Brain pericyte (primary cell): ENCODE measurements around the gene ZNF594.
"Not testable (repeated sequence)": the region's sequence is repeated elsewhere in the genome, so short reads cannot be mapped to it uniquely, and the experiment has no call there.

Source experiments
- DNase-seq: peaks from one replicate; pipeline ENCODE4 v3.0.0-alpha.2; 2012; ENCODE audit warnings: low read depth, low spot score

The ZNF594 gene

DNA sequence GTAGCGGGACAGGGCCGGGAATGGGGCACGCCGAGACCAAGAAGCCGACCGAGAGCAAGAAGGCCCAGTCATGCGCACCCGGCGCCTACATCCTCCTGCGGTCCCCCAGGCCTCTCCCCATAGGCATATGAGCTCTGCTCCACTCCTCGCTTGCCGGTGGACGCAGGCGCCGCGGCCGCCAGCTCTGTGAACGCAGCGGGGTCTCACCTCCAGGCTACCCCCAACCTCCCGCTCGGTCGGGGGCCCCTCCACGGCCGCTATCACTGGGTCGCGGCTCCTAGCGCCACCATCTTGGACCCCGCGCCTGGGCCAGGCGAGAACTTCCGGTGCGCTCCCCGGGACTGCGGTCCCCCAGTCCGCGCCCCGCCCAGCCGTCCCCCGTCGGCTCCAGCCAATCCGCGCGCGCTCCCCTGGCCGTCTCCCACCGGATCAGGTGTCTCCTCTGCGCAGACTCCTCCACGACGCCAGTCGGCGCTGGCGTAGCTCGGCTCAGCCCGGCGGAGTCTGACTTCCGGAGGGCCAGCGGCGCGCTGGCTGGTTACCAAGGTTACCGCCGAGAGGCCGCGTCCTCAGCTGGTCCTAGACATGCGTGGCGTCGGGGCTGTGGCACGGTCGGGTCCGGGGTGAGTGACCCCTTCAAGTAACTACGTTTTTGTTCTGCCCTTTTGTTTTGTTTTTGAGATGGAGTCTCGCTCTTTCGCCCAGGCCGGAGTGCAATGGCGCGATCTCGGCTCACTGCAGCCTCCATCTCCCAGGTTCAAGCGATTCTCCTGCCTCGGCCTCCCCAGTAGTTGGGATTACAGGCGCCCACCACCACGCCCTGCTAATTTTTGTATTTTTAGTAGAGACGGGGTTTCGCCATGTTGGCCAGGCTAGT lies at the start of gene ZNF594:
ZNF594 (minus strand) TSS at position 328 of the 877 bp plus-strand sequence. CDS start 7,612 bp downstream, outside the sequence.
- DNase-seq: peak; percentile 86

DNA sequence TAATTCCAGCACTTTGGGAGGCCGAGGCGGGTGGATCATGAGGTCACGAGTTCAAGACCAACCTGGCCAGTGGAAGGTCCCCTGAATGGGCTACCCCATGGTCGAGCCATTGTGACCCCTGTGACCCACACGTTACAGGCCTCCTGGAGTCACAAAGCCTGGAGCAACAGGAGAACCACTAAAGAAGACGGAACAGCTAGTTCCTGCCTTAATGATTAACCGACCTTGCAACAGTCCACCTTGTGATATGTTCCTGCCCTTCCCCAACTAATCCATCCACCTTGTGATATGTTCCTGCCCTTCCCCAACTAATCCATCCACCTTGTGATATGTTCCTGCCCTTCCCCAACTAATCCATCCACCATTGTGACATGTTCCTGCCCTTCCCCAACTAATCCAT lies 48.1 kb upstream of the ZNF594 start:
- DNase-seq: not testable (repeated sequence)

DNA sequence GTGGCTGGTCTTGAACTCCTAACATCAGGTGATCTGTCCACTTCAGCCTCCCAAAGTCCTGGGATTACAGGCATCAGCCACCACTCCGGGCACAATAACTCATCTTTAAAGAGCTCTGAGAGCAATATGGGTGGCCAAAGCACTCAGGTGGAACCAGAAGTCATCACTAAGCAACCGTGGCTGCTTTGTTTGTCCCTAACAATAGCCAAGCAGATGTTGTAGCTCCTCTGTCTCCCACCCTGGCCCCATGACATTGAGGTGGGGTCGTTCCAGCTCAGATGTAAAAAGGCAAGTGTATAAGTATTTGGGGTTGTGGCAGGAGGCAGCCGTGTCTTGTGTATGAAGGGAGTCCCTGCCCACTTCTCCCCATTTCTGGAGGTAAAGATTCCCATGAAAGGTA lies 46.7 kb upstream of the ZNF594 start:
- DNase-seq: no peak

DNA sequence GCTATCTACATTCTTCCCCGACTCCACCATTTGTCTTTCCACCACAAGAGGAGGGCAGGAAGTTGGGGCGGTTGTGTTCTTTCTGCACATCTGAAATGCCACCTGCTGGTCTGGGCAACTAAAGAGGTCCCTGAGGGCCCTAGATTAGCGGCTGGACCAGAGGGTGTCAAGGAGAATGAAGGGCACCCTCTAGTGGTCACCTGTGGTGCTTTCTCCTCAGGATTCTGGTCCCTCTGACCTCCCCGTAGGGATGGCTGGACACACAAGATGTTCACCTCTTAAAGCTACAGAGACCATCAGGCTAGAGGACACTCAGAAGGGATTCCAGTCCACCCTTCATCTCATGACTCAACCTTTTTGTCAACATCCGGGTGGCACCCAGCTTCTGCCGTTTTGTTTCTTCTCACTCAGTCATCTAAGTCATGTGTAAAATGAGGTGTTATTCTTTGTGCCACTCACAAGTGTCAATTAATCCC lies 45.9 kb upstream of the ZNF594 start:
- DNase-seq: no peak

DNA sequence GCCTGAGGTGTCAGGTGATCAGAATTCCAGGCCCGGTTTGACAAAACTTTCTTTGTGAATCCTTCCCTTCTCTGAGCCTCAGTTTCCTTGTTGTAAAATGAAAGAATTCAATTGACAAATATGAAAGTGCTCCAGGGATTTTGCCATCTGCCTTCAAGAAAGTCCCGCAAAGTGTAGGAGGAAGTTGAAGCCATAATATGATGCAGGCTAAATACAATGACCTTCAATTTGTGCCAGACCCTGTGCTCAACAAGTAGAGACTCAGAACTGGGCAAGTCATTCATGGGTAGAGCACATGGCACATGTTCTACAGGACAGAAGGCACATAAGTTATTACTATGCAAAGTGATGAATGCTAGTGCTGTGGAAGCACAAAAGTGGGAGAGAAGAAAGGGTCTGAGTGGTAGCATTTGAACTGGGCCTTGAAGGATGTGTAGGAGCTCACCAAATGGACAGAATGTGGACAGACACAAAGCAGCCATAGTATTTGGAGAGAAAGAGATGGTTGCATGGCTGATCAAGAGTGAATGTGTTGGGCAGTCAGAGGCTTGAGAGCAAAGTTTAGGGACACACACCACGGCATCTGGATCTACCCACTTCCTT lies 45.4 kb upstream of the ZNF594 start:
- DNase-seq: no peak

DNA sequence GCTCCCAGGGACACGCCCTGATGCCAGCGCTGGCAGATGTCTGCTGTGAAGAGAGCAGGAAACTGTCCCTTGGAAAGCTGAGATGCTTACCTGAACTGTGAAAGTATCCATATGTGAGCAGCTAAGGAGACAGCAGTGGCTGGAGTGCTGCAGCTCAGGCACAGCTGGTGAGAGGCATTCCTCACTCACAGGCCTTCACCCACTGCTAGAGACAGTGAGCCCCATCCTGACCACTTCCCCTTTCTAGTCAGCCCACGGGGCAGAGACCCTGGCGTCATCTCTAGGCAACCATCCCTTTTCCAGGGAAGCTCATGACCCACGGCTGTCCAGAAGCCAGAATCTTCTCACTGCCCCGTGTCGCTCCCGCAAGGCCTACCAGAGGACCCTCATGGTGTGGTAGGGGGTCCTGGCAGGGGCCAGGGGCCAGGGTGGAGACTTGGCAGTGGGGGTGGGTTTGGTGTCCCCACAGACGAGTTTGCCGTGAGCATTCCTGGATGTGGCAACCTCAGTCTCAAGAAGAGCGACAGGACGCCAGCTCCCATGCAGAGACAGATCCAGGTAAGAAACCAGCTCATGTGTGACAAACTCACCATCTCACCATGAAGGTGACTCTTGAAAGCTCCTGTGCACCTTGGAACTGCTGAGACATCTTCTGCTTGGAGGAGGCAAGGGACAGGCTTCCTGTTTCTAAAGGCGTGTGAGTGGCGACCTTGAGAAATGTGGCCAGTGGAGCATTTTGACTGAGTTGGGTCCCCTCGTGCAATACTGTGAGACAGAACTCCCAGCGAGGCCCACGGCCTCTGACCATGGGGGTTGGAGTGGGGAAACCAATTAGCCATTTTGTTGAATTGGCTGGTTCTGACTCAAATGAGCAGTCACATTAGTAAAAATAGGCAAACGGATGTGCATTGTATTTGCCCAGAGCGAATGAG lies 43.2 kb upstream of the ZNF594 start, which contains the start of gene SCIMP:
SCIMP (minus strand) TSS at position 216 of the 932 bp plus-strand sequence; CDS start at position 111, 105 bp downstream.
- DNase-seq: no peak

DNA sequence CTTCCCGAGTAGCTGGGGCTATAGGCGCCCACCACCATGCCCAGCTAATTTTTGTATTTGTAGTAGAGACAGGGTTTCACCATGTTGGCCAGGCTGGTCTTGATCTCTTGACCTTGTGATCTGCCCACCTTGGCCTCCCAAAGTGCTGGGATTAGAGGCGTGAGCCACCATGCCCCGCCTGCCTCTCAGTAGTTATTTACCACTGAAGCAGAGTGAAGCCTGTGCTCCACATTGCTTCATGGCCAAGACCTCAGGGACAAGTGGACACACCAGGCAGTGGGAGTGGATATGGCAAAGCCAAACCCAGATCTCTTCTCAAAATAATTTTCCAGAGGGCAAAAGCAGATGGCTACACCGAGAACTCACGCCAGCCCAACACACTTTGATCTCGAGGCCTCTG lies 41.8 kb upstream of the ZNF594 start:
- DNase-seq: not testable (repeated sequence)

DNA sequence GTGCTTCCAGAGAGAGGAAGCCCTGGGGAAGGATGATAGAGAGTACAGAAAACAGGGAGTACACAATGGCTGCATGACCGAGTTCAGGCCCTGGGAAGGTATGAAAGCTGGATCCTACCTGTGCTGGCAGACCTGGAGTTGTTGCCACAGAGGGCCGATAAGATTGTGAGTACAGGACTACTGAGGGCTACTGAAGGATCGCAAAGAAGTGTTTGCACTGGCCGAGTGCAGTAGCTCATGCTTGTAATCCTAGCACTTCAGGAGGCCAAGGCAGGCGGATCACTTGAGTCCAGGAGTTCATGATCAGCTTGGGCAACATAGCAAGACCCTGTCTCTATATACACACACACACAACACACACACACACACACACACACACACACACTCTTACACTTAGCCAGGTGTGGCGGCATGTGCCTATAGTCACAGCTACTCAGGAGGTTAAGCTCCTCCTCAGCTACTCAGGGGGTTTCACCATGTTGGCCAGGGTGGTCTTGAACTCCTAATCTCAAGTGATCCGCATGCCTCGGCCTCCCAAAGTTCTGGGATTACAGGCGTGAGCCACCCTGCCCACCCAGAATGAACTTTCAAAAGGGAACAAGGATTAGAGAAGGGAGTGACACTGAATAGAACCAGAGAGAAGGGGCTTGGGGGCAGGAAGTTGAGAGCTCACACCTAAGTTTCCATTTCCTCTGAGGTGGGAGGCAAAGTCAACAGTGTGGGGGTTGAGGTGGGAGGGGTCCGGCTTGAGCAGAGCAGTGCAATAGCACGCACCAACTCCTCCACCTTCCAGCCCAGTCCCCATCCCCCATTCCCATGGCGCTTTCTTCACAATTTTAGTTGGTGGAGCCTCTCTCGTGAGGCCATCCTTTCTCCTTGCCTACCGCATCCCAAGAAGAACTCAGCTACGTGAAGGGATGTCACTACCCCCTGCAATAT lies 35.5 kb upstream of the ZNF594 start:
- no peak for DNase-seq

DNA sequence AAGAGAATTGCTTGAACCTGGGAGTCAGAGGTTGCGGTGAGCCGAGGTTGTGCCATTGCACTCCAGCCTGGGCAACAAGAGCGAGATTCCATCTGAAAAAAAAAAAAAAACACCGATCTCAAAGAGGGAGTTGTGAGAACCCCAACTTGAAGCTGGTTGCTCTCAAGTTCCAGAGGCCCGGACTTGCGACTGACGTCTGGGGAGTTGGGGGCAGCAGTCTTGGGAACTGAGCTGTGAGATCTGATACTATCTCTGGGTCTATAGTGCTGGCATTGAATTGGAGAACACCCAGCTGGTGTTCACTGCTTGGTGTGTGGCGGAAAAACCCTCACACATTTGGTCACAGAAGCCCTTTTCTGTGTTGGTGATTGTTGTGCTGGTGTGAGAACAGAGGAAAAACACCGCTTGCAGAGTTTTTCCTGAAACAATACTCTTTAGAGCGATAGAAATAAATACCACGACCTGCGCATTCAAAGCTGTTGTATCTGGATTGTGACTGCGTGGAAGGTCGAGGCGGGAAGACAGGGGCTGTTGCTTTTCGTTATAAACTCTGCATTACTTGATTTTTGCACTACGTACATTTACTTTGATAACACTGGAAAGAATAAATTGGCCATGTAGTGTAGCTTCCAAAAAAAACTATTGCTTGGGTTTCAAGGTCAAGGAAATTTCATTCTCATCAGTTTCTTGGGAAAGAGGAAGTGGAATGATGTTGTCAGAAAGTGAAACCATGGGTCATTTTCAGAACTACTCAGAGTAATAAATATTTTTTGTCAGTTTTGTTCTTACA lies 34.2 kb upstream of the ZNF594 start:
- DNase-seq: no peak

DNA sequence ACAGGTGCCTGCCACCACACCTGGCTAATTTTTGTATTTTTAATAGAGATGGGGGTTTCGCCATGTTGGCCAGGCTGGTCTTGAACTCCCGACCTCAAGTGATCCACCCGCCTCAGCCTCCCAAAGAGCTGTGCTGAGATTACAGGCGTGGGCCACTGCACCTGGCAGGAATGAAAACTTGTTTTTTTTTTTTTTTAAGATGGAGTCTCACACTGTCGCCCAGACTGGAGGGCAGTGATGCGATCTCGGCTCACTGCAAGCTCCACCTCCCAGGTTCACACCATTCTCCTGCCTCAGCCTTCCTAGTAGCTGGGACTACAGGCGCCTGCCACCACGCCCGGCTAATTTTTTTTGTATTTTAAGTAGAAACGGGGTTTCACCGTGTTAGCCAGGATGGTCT lies 30.2 kb upstream of the ZNF594 start:
- DNase-seq: not testable (repeated sequence)

DNA sequence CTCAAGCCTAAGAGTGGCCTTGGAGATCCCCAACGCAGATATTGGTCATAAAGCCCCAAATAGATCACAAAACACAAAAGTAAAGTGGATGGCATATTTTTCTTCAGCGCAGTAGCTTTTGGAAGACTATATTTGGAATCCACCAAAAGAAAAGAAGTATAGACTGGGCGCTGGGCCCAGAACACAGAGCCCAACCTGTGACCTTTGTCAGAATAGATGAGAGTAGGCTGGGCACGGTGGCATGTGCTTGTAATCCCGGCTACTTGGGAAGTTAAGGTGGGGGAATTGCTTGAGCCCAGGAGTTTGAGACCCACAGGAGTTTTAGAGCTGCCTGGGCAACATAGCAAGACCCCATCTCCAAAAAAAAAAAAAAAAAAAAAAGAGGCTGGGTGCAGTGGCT lies 28.4 kb upstream of the ZNF594 start:
- DNase-seq: no peak

DNA sequence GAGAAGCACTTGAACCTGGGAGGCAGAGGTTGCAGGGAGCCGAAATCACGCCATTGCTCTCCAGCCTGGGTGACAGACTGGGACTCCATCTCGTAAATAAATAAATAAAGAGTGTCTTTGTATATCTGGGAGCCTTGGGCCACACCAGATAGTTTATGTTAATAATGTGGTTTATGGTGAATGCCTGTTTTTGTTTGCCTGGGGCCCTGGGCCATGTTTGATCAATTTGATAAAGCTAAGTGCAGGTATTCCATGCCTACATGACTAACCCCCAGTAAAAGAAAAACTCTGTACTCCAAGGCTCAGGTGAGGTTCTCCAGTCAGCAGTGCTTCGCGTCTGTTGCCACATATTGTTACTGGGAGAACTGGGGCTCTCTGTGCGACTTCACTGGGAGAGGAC lies 27.9 kb upstream of the ZNF594 start:
- DNase-seq: no peak

DNA sequence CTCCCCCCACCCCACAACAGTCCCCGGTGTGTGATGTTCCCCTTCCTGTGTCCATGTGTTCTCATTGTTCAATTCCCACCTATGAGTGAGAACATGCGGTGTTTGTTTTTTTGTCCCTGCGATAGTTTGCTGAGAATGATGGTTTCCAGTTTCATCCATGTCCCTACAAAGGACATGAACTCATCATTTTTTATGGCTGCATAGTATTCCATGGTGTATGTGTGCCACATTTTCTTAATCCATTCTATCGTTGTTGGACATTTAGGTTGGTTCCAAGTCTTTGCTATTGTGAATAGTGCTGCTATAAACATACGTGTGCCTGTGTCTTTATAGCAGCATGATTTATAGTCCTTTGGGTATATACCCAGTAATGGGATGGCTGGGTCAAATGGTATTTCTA lies 25.9 kb upstream of the ZNF594 start:
- DNase-seq: not testable (repeated sequence)

DNA sequence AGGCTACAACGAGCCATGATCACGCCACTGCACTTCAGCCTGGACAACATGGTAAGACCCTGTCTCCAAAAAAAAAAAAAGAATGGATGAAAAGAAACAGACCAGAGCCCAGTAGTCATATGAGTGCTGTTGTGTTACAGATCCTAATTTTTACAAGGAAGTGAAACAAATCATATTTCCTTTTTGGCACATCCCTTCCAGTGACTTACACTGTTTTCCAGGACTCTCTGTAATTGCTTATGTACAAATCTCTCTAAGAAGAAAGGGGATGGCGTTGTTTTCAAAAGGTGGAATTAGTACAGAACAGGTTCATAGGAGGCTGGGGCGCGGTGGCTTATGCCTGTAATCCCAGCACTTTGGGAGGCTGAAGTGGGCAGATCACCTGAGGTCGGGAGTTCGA lies 19.8 kb upstream of the ZNF594 start:
- DNase-seq: no peak

DNA sequence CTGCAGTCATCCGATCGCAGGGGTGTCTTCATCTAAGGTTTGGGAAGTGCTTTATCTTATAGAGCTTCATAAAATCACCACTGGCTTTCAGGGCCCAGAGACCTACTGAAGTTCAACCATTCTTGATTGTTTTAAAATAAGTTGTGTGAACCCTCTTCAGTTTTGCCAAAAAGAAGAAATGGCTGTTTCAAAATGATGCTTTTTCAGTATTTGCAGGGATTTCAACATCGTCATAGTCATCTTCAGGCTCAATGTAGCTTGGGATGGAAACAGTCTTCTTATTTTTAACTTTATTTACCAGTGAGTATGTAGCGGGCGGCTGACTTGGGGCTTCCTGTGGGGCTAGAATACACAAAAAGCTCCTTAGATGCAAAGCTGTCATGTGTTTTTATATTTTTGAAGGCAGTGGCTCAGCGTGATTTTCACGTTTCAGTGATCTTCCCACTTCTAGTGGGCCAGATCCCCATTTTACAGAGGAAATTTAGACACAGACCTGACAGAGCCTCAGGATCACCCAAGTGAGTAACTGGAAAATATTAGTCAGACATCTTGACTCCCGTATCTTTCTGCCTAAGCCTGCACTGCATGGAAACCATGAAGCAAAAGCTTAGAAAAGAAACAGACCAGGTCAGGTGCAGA lies 19.1 kb upstream of the ZNF594 start:
- DNase-seq: no peak

DNA sequence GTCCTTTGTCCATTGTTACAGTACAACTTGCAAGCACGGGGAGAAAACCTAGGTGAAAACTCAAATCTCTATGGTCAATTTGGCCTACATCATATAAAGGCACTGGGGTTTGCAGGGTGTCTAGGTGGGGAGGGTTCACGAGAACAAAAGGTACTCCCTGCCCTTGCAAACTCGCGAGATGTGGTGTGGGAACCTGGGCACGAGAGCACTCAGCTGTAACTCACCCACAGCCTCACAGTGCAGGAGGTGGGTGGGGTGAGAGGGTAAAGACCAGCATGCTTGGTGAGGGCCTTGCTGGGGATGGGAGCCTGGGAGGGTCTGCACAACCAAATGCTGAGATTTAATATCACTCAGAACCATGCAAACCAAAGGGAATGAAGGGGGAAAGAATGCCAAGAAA lies 18.4 kb upstream of the ZNF594 start:
- DNase-seq: no peak

DNA sequence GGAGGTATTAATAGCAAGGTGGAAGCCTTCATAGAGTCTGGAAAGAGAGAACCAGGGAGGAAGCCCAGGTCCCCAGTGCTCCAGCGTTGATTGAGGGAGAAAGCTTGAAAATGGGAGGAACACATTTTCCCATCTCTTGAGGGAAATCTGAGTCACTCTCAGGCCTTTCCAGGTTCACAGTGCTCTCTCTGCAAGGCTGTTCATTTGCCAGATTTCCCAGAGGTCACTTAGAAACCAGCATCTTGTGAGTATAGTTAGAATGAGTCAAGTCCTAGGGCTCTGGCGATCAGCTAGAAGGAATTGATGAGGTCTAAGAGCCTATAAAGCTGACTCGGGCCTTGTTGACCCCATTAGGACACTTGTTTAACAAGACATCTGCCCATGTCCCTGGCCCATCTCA lies 17.7 kb upstream of the ZNF594 start:
- no peak for DNase-seq

DNA sequence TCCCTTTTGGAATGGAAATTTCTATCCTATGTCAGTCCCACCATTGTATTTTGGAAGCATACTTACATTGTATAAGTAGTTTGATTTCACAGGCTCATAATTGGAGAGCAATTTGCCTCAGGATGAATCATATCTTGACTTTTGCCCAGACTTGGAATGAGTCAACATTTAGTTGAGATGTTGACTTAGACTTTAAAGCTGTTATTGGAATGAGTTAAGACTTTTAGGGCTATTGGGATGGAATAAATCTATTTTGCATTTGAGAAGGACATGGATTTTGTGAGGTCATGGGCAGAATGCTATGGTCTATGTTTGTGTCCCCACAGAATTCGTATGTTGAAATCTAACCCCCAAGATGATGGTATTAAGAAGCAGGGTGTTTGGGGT lies 12.2 kb upstream of the ZNF594 start:
- no peak for DNase-seq

DNA sequence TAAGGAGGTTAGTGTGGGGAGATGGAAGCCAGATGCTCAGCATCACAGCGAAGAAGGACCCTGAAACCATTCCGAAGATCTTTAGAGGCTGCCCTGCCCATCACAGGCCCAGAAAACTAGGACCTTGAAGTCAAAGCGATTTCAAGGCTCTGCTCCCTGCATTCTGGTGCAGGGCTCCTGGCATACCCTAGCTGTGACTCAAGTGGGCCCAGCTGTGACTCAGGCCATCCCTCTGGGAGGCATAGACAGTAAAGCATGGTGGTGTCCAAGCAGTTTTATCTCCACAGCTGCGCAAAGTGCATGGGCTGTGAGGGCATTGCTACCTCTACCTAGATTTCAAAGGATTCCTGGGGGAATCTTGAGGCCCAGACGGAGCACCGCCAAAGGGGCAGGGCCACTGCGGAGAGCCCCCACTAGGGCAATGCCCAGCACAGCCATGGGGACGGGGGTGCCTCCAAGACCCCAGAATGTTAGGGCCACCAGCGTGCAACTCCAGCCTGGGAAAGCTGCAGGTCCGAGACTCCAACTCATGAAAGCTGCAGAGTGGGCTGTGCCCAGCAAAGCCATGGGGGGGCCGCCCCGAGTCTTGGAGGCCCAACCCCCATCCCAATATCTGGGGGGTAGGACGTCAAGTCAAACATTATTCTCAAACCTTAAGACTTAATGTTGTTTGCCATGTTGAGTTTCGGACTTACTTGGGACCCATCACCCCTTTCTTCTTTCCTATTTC lies 11.7 kb upstream of the ZNF594 start:
- no peak for DNase-seq
